Measurements from ENCODE around the gene ELAVL1.
A peak's percentile ranks its signal among the peaks of the same experiment; 100 is the strongest.

Gene ELAVL1

DNA sequence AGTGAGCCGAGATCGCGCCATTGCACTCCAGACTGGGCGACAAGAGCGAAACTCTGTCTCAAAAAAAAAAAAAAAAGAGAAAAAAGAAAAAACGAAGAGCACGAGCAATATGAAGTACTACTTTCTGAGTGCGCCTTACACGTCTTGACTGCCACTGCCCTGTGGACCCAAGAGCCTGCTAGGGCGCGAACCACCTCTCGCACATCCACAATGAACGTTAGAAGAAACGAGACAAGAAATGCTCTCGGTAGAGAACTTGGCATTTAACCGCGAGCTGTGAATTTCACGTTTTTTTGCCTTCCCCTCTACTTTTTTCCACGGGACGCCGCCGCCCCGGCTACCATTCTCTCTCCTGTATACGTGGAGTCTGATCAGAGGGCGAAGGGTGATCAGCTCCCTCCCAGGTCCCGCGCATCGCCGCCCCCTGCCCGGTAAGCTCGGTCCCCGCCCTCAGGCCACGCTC lies 62.4 kb downstream of the ELAVL1 start:
- peak overlapping the region; percentile 99 for H3K4me3 ChIP-seq (ENCODE audit: low read depth, low read length)
- H3K27ac ChIP-seq: peak overlapping the region; percentile 90
- peak overlapping the region; percentile 99 for H2AFZ ChIP-seq
- TF ChIP-seq, protein P1, sequence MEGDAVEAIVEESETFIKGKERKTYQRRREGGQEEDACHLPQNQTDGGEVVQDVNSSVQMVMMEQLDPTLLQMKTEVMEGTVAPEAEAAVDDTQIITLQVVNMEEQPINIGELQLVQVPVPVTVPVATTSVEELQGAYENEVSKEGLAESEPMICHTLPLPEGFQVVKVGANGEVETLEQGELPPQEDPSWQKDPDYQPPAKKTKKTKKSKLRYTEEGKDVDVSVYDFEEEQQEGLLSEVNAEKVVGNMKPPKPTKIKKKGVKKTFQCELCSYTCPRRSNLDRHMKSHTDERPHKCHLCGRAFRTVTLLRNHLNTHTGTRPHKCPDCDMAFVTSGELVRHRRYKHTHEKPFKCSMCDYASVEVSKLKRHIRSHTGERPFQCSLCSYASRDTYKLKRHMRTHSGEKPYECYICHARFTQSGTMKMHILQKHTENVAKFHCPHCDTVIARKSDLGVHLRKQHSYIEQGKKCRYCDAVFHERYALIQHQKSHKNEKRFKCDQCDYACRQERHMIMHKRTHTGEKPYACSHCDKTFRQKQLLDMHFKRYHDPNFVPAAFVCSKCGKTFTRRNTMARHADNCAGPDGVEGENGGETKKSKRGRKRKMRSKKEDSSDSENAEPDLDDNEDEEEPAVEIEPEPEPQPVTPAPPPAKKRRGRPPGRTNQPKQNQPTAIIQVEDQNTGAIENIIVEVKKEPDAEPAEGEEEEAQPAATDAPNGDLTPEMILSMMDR (IDR thresholded peaks at IDR 0.05): no peak
- no peaks in the 10 kb centered on the region for H3K27me3 ChIP-seq (ENCODE audit: control insufficient read depth, insufficient read depth, low read length)
- peak overlapping the region; percentile 100 for H3K4me2 ChIP-seq (ENCODE audit: low read length)
- peaks cover 23% of the 10 kb centered on the region for H3K79me2 ChIP-seq
- no peaks in the 10 kb centered on the region for H3K9me3 ChIP-seq (ENCODE audit: control insufficient read depth, low read length)
- H3K4me1 ChIP-seq: no peaks in the 10 kb centered on the region
- H3K36me3 ChIP-seq (ENCODE audit: control insufficient read depth, insufficient read depth, low read length): no peaks in the 10 kb centered on the region
- peak overlapping the region; percentile 96 for H3K9ac ChIP-seq

DNA sequence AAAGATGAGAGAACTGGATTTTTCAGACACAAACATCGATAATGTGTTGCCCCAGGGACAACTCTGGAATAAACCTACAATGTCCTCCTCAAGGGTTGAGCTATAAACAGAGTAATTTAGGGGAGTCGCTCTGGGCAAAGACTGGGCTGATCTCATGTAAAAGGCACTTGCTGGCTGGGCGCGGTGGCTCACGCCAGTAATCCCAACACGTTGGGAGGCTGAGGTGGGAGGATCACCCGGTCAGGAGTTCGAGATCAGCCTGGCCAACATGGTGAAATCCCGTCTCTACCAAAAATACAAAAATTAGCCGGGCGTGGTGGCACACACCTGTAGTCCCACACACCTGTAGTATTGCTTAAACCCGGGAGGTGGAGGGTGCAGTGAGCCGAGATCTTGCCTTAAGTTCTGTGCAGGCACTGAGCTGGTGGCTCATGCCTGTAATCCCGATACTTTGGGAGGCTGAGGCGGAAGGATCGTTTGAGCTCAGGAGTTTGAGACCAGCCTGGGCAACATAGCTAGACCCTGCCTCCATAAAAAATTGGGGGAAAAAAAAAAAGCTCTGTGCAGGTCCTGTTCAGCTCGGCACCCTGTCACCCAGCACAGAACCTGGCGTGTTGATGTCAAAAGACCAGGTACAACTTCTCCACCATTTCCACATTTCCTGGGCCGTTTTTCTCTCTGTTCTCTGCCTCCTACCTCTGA lies 63.4 kb downstream of the ELAVL1 start:
- Histone ChIP-seq H3K36me3 (ENCODE audit: control insufficient read depth, insufficient read depth, low read length) (no peaks in the 10 kb centered on the region), H3K27me3 (ENCODE audit: control insufficient read depth, insufficient read depth, low read length) (no peaks in the 10 kb centered on the region), H3K4me1 (no peaks in the 10 kb centered on the region), H2AFZ (no peak overlapping the region), H3K4me3 (ENCODE audit: low read depth, low read length) (peak overlapping the region; percentile 99), H3K9ac (no peak overlapping the region), H3K4me2 (ENCODE audit: low read length) (peak overlapping the region; percentile 100), H3K27ac (no peak overlapping the region), H3K79me2 (peaks cover 23% of the 10 kb centered on the region), H3K9me3 (ENCODE audit: control insufficient read depth, low read length) (no peaks in the 10 kb centered on the region)
- TF ChIP-seq, protein P1 (IDR thresholded peaks at IDR 0.05): no peak

DNA sequence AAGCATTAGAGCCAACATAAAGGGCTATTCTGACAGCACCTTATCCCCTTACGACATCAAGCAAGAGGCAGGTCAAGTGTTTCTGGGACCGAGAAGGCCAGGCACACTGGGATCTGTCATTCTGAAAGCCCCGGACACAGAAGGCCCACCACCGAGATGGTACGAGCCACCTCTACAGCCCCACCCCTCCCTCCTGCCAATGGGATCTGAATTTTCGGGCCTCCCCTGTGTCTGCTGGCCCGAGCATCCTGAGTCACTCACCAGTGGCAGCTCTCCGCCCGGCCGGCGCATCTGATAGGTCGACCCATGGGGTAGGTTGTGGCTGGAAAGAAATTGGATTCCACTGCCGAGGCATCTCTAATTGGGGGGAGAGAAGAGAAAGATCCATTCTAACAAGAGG lies 64.6 kb downstream of the ELAVL1 start:
- TF ChIP-seq, protein P1 (IDR thresholded peaks at IDR 0.05): no peak
- Histone ChIP-seq H3K9me3 (ENCODE audit: control insufficient read depth, low read length) (no peaks in the 10 kb centered on the region), H3K27ac (no peak overlapping the region), H3K4me3 (ENCODE audit: low read depth, low read length) (no peak overlapping the region), H2AFZ (no peak overlapping the region), H3K9ac (no peak overlapping the region), H3K4me1 (no peaks in the 10 kb centered on the region), H3K36me3 (ENCODE audit: control insufficient read depth, insufficient read depth, low read length) (no peaks in the 10 kb centered on the region), H3K79me2 (peaks cover 23% of the 10 kb centered on the region), H3K27me3 (ENCODE audit: control insufficient read depth, insufficient read depth, low read length) (no peaks in the 10 kb centered on the region), H3K4me2 (ENCODE audit: low read length) (no peak overlapping the region)

DNA sequence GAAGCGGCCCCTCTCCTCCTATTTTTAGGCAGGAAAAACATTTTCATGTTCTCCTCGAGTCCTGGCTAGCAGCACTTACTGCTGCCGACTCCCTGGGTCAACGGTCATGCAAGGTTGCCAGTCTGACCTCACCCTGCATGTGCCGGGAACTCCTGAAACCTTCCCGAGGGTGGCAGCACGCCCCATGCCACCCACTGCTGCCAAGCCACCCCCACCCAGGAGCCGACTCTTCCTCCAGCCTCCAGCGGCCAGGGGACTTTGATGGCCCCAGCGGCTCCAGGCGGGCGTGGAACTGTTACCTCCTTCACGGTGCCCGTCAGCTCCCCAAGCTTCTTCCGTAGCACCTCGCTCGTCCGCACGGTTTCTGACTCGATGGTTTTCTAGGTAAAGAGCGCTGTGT lies 70.7 kb downstream of the ELAVL1 start:
- Histone ChIP-seq H3K36me3 (ENCODE audit: control insufficient read depth, insufficient read depth, low read length) (no peaks in the 10 kb centered on the region), H3K4me1 (no peaks in the 10 kb centered on the region), H3K27me3 (ENCODE audit: control insufficient read depth, insufficient read depth, low read length) (no peaks in the 10 kb centered on the region), H2AFZ (no peak overlapping the region), H3K9ac (no peak overlapping the region), H3K79me2 (no peaks in the 10 kb centered on the region), H3K27ac (no peak overlapping the region), H3K4me3 (ENCODE audit: low read depth, low read length) (no peak overlapping the region), H3K9me3 (ENCODE audit: control insufficient read depth, low read length) (no peaks in the 10 kb centered on the region), H3K4me2 (ENCODE audit: low read length) (no peak overlapping the region)
- TF ChIP-seq, protein P1 (IDR thresholded peaks at IDR 0.05): no peak

Measured in parathyroid adenoma (tissue), 2 donors.